GM15510 (cell line): ENCODE data around the gene HEBP1.

Experiments
- POLR2A ChIP-seq: IDR thresholded peaks from 3 replicates; pipeline ENCODE4 v1.6.1; 2011; ENCODE audit warnings: borderline replicate concordance; ENCODE audit not compliant: insufficient read length; ENCODE audit errors: extremely low read depth

The HEBP1 gene

DNA sequence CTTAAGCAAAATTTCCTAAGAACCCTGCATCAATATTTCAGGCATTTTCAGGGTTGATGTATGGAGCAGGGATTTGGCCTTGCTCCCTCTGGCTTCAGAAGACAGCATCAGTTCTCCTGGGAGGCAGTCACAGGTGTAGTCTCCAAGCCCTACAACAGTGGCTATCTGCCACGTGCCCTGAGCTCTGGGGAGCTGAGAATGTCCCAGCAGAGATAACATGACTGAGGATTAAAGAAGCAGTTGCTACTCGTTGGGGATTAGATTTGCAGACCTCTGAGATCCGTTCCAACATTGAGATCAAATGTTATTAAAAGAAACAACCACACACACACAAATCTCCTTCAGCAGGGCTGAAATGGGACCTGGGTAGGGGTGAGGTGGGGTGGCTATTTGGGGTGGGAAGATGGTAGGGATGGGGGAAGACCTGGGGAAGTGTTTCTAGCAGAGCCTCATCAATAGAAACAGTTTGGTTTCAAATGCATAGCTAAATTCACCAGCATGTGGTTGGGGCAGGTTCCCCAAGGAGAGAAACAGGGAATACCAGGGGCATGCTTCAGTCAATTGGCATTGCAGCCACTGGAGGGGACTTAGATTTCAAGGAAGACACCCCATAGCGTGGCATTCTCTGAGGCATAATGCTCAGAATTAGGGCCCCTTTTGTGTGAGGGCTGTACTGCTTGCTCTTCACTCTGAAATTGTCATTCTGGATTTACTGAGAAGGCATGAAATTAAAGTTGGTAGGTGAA, 28.9 kb upstream of the HEBP1 start:
- TF ChIP-seq POLR2A = no peak

DNA sequence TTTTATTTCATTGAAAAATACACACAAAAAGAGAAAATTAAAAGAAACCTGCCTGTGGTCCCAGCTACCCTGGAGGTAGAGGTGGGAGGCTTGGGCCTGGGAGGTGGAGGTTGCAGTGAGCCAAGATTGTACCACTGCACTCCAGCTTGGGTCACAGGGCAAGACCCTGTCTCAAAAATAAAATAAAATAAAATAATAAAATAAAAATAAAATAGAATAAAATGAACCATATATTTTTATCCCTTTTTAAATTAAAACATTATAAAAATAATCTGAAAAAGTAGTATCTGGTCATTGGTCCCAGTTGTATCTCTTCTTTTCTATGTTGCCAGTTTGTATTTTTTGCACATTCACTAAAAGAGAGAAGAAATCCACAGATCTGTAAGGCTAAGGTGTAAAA, 27.4 kb upstream of the HEBP1 start:
- no peak for TF ChIP-seq POLR2A

DNA sequence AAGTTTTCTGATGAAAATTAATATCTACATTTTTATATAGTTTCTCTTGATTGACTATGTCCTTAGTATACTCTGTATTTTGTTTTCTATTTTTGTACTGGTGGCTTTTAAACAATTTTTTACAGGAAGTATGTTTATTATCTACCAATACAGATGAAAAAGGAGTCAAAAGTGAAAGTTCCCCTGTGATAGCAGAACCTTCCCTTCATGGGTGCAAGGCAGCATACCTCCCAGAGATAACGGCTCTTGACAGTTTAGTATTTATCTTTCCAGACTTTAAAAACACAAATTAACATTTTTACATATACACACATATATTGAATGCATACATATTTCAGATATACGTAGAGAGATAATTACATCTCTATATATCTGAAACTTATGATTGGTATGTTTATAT, 27.0 kb upstream of the HEBP1 start:
- TF ChIP-seq POLR2A = no peak

DNA sequence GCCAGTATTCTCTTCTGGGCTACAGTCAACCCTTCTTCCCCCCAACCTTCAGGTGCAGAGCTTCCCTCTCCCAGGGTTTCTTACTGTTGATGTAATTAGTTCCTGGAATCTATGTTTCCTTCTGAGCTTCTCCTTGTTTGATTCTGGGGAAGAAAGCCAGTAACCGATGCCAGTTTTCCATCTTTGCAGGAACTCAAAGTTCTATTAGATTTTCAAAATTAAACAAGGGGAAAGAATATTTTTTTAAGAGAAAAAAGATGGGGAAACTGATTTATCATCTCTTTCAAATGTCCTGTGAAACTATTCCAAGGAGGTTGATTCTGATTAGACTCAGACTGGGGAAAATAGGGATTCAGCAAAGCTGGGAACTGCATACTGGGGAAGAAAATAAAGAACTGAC, 26.2 kb upstream of the HEBP1 start:
- TF ChIP-seq POLR2A = no peak

DNA sequence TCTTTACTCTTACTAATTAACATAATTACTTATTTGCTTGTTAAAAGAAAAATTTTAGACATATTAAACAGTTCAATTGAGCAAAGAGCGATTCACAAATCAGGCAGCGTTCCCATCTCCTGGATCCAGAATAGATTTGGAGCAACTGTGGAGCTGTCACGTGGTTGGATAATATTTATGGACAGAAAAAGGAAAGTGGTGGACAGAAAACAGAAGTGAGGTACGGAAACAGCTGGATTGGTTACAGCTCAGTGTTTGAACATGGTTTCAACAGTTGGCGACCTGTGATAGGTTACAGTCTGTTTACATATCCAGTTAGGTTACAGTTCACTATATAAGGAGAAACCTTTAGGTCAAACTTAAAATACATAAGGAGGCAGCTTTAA, 24.5 kb upstream of the HEBP1 start:
- no peak for TF ChIP-seq POLR2A

DNA sequence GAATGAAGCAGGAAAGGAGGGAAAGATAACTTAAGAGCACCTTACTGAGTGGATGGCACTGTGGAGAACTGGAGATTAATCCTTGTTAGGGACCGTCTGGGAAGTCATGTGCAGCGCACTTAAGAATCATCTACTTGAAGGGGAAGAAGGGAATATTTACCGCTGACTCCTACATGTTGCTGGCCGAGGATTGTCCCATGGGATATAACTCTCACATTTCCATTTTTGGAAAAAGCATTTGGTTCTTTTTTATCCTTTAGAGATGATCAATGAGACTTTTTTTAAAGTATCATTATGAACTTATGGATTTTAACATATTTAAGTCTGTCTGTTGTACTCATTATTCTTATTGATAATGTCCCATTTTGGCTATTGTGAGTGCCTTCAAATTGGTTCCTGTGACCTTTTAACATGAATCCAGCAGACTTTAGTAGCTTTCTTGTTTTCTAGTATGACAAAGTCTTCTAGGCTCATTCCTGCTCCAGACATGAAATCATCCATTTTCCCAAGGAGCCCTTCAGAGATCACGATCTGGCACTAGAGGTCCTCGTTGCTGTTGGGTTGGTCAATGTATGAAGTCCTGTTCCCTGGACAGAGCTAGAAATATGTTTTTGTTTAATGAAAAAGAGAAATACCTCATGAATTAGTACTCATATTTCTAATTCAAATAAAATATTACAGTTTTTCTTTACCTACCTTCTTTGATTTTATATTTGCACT, 23.9 kb upstream of the HEBP1 start:
- TF ChIP-seq POLR2A = no peak

DNA sequence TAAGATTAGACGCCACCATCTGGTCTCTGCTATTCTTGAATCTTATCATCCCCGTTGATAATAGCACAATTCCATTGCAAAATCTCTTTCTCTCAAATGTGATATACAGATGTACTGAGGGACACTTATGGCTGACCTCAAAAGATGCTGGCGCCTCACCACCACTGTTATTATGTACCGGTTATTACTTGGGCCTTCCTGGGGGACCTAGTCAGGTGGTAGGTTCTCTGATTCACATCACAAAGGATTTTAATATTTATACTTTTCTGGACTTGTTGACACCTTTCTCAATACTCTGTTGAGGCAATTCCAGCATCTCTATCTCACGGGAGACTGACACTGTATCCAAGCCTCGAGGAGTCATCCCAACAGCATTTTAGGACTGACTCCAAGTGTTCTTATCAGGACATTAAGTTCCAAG, 22.8 kb upstream of the HEBP1 start:
- no peak for TF ChIP-seq POLR2A

DNA sequence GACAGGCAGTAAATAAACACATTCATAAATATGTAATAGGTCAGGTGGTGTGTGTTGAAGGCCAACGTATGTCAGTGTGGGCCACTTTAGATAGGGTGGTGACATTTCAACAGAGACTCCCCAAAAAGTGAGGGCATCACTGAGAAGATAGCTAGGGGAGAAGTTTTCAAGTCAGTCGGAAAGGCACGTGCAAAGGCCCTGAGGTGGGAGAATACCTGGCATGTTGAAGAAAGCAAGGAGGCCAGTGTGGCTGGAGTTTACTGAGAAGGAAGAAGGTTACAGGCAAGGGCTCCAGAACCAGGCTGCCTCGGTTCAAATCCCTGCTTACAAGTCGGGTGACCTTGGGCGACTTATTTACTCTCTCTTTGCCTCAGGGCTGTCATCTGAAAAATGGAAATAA, 11.0 kb upstream of the HEBP1 start:
- no peak for TF ChIP-seq POLR2A

DNA sequence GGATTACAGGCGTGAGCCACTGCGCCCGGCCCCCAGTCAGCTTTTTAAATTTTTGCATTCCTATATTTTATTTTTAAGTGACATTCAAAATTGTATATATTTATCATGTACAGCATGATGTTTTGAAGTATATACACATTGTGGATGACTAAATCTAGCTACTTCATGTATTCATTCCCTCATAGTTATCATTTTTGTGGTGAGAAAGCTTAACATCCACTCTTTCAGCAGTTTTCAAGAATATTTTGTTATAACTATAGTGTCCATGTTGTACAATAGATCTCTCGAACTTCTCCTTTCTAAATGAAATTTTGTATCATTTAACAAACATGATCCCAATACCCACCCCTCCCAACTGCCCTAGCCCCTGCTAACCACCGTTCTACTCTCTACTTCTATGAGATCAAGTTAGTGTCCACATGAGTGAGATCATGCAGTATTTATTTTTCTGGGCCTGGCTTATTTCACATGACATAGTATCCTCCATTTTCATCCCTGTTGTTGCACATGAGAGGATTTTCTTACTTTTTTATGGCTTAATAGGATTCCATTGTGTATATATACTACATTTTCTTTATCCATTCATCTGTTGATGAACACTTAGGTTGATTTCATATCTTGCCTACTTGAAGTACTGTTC, 8.8 kb upstream of the HEBP1 start:
- no peak for TF ChIP-seq POLR2A

DNA sequence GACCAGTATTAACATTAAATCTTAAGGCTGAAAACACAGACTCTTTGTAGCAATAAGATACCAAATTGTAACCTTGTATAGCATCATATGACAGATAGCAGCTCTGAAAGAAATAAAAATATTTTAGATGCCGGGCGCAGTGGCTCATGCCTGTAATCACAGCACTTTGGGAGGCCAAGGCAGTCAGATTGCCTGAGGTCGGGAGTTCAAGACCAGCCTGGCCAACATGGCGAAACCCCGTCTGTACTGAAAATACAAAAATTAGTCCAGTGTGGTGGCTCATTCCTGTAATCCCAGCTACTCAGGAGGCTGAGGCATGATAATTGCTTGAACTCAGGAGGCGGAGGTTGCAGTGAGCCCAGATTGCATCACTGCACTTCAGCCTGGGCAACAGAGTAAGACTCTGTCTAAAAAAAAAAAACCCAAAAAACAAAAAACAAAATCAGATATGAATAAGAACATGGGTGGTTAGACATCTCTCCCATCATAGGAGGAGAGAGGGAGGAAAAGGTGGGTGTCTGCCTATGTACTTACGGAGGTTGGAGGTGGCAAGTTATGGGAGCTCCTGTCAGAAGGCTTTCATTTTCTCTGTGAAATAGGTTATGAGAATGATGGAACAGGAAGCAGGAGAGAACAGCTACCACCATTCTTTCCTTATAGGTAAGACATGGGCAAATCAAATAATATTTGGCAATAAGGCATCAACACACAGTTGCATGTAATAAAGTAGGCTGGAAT, 7.6 kb upstream of the HEBP1 start:
- TF ChIP-seq POLR2A = no peak

DNA sequence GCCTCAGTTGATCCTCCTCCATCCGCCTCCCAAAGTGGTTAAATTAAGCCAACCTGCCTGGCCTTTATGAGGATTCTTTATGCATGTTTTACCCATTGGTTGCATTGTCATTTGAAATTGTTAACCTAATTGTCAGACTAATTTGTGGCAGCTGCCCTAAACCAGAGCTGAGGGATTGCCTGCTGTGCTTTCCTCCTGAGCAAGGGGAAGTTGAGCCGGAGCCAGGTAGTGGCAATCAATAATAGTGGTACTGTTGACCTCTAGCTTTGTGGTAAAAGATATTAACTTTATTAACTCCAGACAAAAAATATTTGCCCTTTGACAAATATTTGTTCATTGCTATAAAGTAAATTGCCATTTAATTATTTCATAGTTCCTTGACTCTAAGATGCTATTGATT, 5.6 kb upstream of the HEBP1 start:
- TF ChIP-seq POLR2A = no peak

DNA sequence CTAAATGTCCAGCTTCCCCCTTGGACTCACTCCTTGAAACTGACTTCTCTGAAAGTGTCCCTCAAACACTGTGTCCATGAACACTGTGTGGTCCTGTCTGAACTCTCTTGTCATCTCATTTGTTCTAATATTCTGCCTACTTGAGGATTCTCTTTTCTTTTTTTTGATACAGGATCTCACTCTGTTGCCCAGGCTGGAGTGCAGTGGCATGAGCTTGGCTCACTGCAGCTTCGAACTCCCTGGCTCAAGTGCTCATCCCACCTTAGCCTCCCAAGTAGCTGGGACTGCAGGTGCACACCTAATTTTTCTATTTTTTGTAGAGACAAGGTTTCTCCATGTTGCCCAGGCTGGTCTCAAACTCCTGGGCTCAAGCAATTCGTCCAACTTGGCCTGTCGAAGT, 4.9 kb upstream of the HEBP1 start:
- no peak for TF ChIP-seq POLR2A

DNA sequence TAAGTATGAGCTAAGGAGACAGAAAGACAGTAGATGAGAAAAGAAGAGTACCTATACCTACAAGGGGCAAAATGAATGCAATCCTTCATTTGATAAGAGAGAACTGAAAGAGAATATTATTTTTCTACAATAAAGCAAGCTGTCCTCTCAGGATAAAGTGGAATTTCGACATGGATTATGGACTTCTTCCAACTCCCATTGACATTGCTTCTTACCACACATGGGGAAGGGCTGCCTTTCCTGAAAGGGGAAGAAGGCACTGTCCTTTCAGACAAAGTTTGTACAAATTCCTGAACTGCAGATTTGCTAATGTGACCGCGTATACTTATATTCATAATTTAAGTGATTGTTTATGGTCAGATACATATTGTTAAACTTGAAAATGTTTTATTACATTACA, 4.3 kb upstream of the HEBP1 start:
- no peak for TF ChIP-seq POLR2A

DNA sequence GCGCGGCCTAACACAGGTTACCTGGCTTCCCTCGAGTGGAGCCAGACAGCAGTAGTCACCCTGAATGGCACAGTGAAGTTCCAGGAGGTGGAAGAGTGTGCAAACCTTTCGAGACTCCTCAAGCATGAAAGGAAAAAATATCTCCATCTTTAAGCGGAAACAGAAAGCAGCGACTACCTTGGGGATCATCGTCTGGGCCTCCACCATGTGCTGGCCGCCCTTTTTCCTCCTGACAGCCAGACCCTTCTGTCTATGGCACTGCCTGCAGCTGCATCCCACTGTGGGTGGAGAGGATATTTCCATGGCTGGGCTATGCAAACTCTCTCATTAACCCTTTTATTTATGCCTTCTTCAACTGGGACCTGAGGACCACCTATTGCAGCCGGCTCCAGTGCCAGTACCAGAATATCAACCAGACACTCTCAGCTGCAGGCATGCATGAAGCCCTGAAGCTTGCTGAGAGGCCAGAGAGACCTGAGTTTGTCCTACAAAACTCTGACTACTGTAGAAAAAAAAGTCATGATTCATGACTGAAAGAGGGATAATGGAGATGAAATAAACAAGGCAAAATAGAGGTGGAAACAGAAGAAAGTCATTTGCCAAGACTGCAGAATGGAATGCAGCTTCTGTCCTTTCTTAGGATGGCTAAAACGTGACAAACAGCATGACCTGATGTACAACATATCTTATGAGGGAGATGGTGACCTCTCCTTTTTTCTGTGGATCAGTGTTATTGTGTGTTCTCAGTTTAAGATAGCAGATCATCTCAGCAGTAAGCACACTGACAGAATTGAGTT, 2.4 kb upstream of the HEBP1 start:
- no peak for TF ChIP-seq POLR2A

DNA sequence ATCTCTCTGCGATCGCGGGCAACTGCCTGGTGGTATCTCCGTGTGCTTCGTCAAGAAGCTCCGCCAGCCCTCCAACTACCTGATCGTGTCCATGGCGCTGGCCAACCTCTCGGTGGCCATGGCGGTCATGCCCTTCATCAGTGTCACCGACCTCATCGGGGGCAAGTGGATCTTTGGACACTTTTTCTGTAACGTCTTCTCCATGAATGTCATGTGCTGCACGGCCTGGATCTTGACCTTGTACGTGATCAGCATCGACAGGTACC, 1.6 kb upstream of the HEBP1 start:
- no peak for TF ChIP-seq POLR2A
